Measurements from ENCODE around the gene UPP2. TPM values are rescaled to one million over a fixed set of nuclear protein-coding genes. Genes with fewer than 3 reads are reported as not detected.

UPP2 gene
- total and polyA plus RNA-seq, 10 donors: 0.02 TPM; not detected in 9

GRCh38 chr2:158060835-158061435 is 40.7 kb upstream of the UPP2 start:
- Histone ChIP-seq H3K4me3 (no peak overlapping the region), H3K27me3 (replicated peaks in 1 of 7) (no peaks in the 10 kb centered on the region), H3K9me3 (peaks cover 0 to 6% (median 0%) of the 10 kb centered on the region in 8 donors), H3K4me1 (no peaks in the 10 kb centered on the region), H3K36me3 (no peaks in the 10 kb centered on the region), H3K27ac (no peak overlapping the region)
- intact Hi-C loops (cut with DNase I; ENCODE audit: low total_unique reads): no loop called here
- WGBS, 5 donors: 84 to 94% (median 90%) methylated on average over 5 of the region's 5 CpGs
- no peak for DNase-seq
- TF ChIP-seq POLR2AphosphoS5 (IDR thresholded peaks at IDR 0.05): no peak
- TF ChIP-seq POLR2A (IDR thresholded peaks at IDR 0.05): no peak
- no peak for TF ChIP-seq CTCF (IDR thresholded peaks at IDR 0.05 in 8 of 11, conservative IDR thresholded peaks at IDR 0.05 in 3 of 11)

GRCh38 chr2:158061763-158062162 is 39.9 kb upstream of the UPP2 start:
- no peak overlapping the region for H3K4me3 ChIP-seq
- 88 to 97% (median 96%) methylated on average over 5 of the region's 5 CpGs for WGBS, 5 donors
- DNase-seq: no peak
- H3K4me1 ChIP-seq: no peaks in the 10 kb centered on the region
- H3K27ac ChIP-seq: no peak overlapping the region
- no peaks in the 10 kb centered on the region for H3K27me3 ChIP-seq (replicated peaks in 1 of 7)
- intact Hi-C loops (cut with DNase I; ENCODE audit: low total_unique reads): no loop called here
- TF ChIP-seq POLR2A (IDR thresholded peaks at IDR 0.05): no peak
- no peak for TF ChIP-seq CTCF (IDR thresholded peaks at IDR 0.05 in 8 of 11, conservative IDR thresholded peaks at IDR 0.05 in 3 of 11)
- TF ChIP-seq POLR2AphosphoS5 (IDR thresholded peaks at IDR 0.05): no peak
- no peaks in the 10 kb centered on the region for H3K36me3 ChIP-seq
- peaks cover 0 to 6% (median 0%) of the 10 kb centered on the region in 8 donors for H3K9me3 ChIP-seq

- DNase-seq: no peak
- no peak for TF ChIP-seq CTCF (IDR thresholded peaks at IDR 0.05 in 8 of 11, conservative IDR thresholded peaks at IDR 0.05 in 3 of 11)
- no peak for TF ChIP-seq POLR2A (IDR thresholded peaks at IDR 0.05)
- no peak for TF ChIP-seq POLR2AphosphoS5 (IDR thresholded peaks at IDR 0.05)
- Histone ChIP-seq H3K36me3 (no peaks in the 10 kb centered on the region), H3K27me3 (replicated peaks in 1 of 7) (peaks cover 0 to 8% (median 0%) of the 10 kb centered on the region in 7 donors), H3K27ac (no peak overlapping the region), H3K4me1 (no peaks in the 10 kb centered on the region), H3K4me3 (no peak overlapping the region), H3K9me3 (peaks cover 0 to 6% (median 0%) of the 10 kb centered on the region in 8 donors)
- intact Hi-C loops (cut with DNase I; ENCODE audit: low total_unique reads): no loop called here
- 89 to 98% (median 93%) methylated on average over 3 of the region's 3 CpGs for WGBS, 5 donors
These were observed 35.5 kb upstream of the UPP2 start for GRCh38 chr2:158066046-158066713.

- peaks cover 0 to 8% (median 0%) of the 10 kb centered on the region in 7 donors for H3K27me3 ChIP-seq (replicated peaks in 1 of 7)
- no peaks in the 10 kb centered on the region for H3K9me3 ChIP-seq
- H3K36me3 ChIP-seq: no peaks in the 10 kb centered on the region
- no peak overlapping the region for H3K27ac ChIP-seq
- no peaks in the 10 kb centered on the region for H3K4me1 ChIP-seq
- 78 to 96% (median 89%) methylated on average over 5 of the region's 5 CpGs for WGBS, 5 donors
- TF ChIP-seq CTCF (IDR thresholded peaks at IDR 0.05 in 8 of 11, conservative IDR thresholded peaks at IDR 0.05 in 3 of 11) (no peak), POLR2A (IDR thresholded peaks at IDR 0.05) (no peak), POLR2AphosphoS5 (IDR thresholded peaks at IDR 0.05) (no peak)
- intact Hi-C loops (cut with DNase I; ENCODE audit: low total_unique reads): no loop called here
- no peak overlapping the region for H3K4me3 ChIP-seq
- DNase-seq: no peak
These were observed 30.7 kb upstream of the UPP2 start for GRCh38 chr2:158071018-158071417.

All from spleen (tissue), 11 donors.